Smooth muscle cell (in vitro differentiated cells): ENCODE data around the gene SLFN14. TPM values are rescaled to one million over a fixed set of nuclear protein-coding genes. Genes with fewer than 3 reads are reported as not detected.

Experiments
- DNase-seq: peaks from one replicate; lab custom pipeline; 2025; ENCODE audit not compliant: unreplicated experiment; lab: John Stamatoyannopoulos, UW
- H2AFZ ChIP-seq: fragments of 200-600 bp; sonication (generic); 2 replicates; pipeline ENCODE4 v1.6.0; 2016; ENCODE audit warnings: antibody characterized with exemption, low read depth, mild to moderate bottlenecking
- H3F3A ChIP-seq: fragments of 200-600 bp; sonication (generic); 2 replicates; pipeline ENCODE4 v1.6.0; 2017; ENCODE audit warnings: antibody characterized with exemption, low read depth
- H3K27ac ChIP-seq: fragments of 200-600 bp; sonication (generic); 2 replicates; pipeline ENCODE4 v1.5.1; 2016; ENCODE audit warnings: low read depth, mild to moderate bottlenecking
- H3K27me3 ChIP-seq: fragments of 200-600 bp; sonication (generic); 2 replicates; pipeline ENCODE4 v1.6.1; 2016; ENCODE audit warnings: low read depth, mild to moderate bottlenecking
- H3K36me3 ChIP-seq: fragments of 200-600 bp; sonication (generic); 2 replicates; pipeline ENCODE4 v1.5.1; 2016; ENCODE audit warnings: low read depth
- H3K4me1 ChIP-seq: fragments of 200-600 bp; sonication (generic); 2 replicates; pipeline ENCODE4 v1.5.1; 2016; ENCODE audit warnings: low read depth
- H3K4me2 ChIP-seq: fragments of 200-600 bp; sonication (generic); 2 replicates; pipeline ENCODE4 v1.6.0; 2016; ENCODE audit warnings: mild to moderate bottlenecking
- H3K4me3 ChIP-seq: fragments of 200-600 bp; sonication (generic); 2 replicates; pipeline ENCODE4 v1.5.1; 2016; ENCODE audit warnings: mild to moderate bottlenecking
- H3K79me2 ChIP-seq: fragments of 200-600 bp; sonication (generic); 2 replicates; pipeline ENCODE4 v1.6.0; 2016; ENCODE audit warnings: low read depth, mild to moderate bottlenecking
- H3K9ac ChIP-seq: fragments of 200-600 bp; sonication (generic); 2 replicates; pipeline ENCODE4 v1.6.0; 2016; ENCODE audit warnings: low read depth
- H3K9me3 ChIP-seq: fragments of 200-600 bp; sonication (generic); replicated peaks from 2 replicates; pipeline ENCODE4 v1.5.1; 2016; ENCODE audit warnings: low read depth
- H4K20me1 ChIP-seq: fragments of 200-600 bp; sonication (generic); 2 replicates; pipeline ENCODE4 v1.6.0; 2016; ENCODE audit warnings: low read depth
- WGBS: methylation state at CpG from one replicate; pipeline ENCODE4 v1.1.7; 2016; ENCODE audit warnings: low lambda C conversion rate; 5-methylcytosine and 5-hydroxymethylcytosine counted together
- polyA plus RNA-seq: library from polyadenylated mRNA; unstranded; fragments of >200 nt; fragmentation: Nextera tagmentation; extraction: Ambion mirVana; gene quantifications from 2 replicates; pipeline ENCODE4 v1.2.1, GENCODE V29; 2016
- total RNA-seq: library from RNA; depleted of rRNA; stranded (reverse); fragments of >200 nt; gene quantifications from 2 replicates; pipeline ENCODE4 v1.2.3, GENCODE V29; 2014
- TF ChIP-seq, protein P1 (sequence below): fragments of 200-600 bp; sonication (generic); IDR thresholded peaks from 2 replicates; pipeline ENCODE4 v1.5.1; 2017; ENCODE audit warnings: borderline replicate concordance, mild to moderate bottlenecking, antibody characterized with exemption; ENCODE audit not compliant: insufficient read depth, poor library complexity, severe bottlenecking

The SLFN14 gene
- total and polyA plus RNA-seq, 2 experiments from 2014 or later = not detected

DNA sequence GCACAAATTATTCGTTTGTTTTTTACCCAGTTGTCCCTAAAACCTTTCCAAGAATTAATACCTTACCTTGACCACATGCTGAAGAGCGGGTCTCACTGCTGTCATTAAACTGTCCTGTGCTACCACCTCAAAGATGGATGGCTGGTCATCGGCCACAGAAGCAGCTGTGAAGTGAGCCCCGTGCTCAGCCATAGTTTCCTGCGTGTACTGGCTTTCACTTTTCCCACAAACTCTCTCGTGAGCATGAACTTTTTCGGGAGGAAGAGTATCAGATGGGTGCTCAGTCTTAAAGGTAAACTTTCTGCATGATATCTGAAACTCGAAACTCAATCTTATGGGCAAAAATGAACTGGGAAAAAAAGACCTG lies 17.2 kb upstream of the SLFN14 start:
- Histone ChIP-seq H3K4me3 (peak overlapping the region; percentile 68), H3F3A (peaks cover 12% of the 10 kb centered on the region), H3K4me2 (peak overlapping the region; percentile 96), H3K9ac (peak overlapping the region; percentile 57), H3K27ac (peak overlapping the region; percentile 56), H3K9me3 (no peaks in the 10 kb centered on the region), H2AFZ (peak overlapping the region; percentile 88), H3K79me2 (no peaks in the 10 kb centered on the region), H3K27me3 (no peaks in the 10 kb centered on the region), H4K20me1 (no peaks in the 10 kb centered on the region), H3K36me3 (no peaks in the 10 kb centered on the region), H3K4me1 (peaks cover 7% of the 10 kb centered on the region)
- TF ChIP-seq, protein P1, sequence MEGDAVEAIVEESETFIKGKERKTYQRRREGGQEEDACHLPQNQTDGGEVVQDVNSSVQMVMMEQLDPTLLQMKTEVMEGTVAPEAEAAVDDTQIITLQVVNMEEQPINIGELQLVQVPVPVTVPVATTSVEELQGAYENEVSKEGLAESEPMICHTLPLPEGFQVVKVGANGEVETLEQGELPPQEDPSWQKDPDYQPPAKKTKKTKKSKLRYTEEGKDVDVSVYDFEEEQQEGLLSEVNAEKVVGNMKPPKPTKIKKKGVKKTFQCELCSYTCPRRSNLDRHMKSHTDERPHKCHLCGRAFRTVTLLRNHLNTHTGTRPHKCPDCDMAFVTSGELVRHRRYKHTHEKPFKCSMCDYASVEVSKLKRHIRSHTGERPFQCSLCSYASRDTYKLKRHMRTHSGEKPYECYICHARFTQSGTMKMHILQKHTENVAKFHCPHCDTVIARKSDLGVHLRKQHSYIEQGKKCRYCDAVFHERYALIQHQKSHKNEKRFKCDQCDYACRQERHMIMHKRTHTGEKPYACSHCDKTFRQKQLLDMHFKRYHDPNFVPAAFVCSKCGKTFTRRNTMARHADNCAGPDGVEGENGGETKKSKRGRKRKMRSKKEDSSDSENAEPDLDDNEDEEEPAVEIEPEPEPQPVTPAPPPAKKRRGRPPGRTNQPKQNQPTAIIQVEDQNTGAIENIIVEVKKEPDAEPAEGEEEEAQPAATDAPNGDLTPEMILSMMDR = no peak
- no peak for DNase-seq
- 19% methylated on average over 8 of the region's 8 CpGs for WGBS

DNA sequence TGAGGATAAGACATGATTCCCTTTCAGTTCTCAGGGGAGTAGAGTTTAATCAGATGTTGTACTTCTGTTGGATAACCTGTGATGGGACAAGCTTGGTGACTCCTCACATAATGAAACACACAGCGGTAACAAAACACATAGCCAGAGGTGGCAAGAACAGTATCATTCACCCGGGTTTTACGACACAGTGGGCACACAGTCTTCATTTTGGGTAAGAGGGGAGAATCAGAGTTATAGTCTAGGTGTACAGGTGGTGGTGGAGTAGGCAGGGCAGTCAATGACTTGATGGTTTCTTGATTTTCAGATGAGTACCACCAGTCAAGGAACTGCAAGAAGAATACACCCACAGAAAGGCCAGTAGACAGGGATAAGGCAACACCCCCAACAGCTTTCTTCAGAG lies 15.1 kb upstream of the SLFN14 start:
- no peak overlapping the region for H3K4me2 ChIP-seq
- H3K4me1 ChIP-seq = peaks cover 7% of the 10 kb centered on the region
- TF ChIP-seq, protein P1 = no peak
- H3K9ac ChIP-seq = no peak overlapping the region
- H3K36me3 ChIP-seq = no peaks in the 10 kb centered on the region
- H3K4me3 ChIP-seq = no peak overlapping the region
- H2AFZ ChIP-seq = no peak overlapping the region
- WGBS = 91% methylated on average over 3 of the region's 3 CpGs
- peaks cover 14% of the 10 kb centered on the region for H3K79me2 ChIP-seq
- peaks cover 12% of the 10 kb centered on the region for H3F3A ChIP-seq
- no peak overlapping the region for H3K27ac ChIP-seq
- no peaks in the 10 kb centered on the region for H4K20me1 ChIP-seq
- H3K27me3 ChIP-seq = no peaks in the 10 kb centered on the region
- H3K9me3 ChIP-seq = no peaks in the 10 kb centered on the region
- DNase-seq = no peak

- peaks cover 39% of the 10 kb centered on the region for H3K79me2 ChIP-seq
- DNase-seq = no peak
- H3K36me3 ChIP-seq = no peaks in the 10 kb centered on the region
- no peak overlapping the region for H3K4me3 ChIP-seq
- peaks cover 7% of the 10 kb centered on the region for H3F3A ChIP-seq
- no peaks in the 10 kb centered on the region for H3K9me3 ChIP-seq
- H3K4me1 ChIP-seq = peaks cover 14% of the 10 kb centered on the region
- peaks cover 21% of the 10 kb centered on the region for H3K27me3 ChIP-seq
- H3K27ac ChIP-seq = no peak overlapping the region
- no peak overlapping the region for H2AFZ ChIP-seq
- 93% methylated on average over 2 of the region's 2 CpGs for WGBS
- H4K20me1 ChIP-seq = no peaks in the 10 kb centered on the region
- H3K9ac ChIP-seq = no peak overlapping the region
- TF ChIP-seq, protein P1 = no peak
- H3K4me2 ChIP-seq = peak overlapping the region; percentile 93
Measured at GRCh38 chr17:35569405-35569804, 8.8 kb upstream of the SLFN14 start.

- Histone ChIP-seq H3K4me2 (peak overlapping the region; percentile 93), H3K4me1 (peaks cover 14% of the 10 kb centered on the region), H4K20me1 (no peaks in the 10 kb centered on the region), H3K79me2 (peaks cover 39% of the 10 kb centered on the region), H3K9ac (peak overlapping the region; percentile 92), H3K4me3 (peak overlapping the region; percentile 80), H3F3A (peaks cover 2% of the 10 kb centered on the region), H2AFZ (peak overlapping the region; percentile 68), H3K27me3 (peaks cover 24% of the 10 kb centered on the region), H3K36me3 (no peaks in the 10 kb centered on the region), H3K9me3 (no peaks in the 10 kb centered on the region), H3K27ac (peak overlapping the region; percentile 83)
- WGBS = 33% methylated on average over 15 of the region's 15 CpGs
- TF ChIP-seq, protein P1 = no peak
- no peak for DNase-seq
Measured at GRCh38 chr17:35568561-35568960, 7.9 kb upstream of the SLFN14 start.
